Measurements from ENCODE around the gene MRPS12. TPM values are rescaled to one million over a fixed set of nuclear protein-coding genes. Genes with fewer than 3 reads are reported as not detected.

Gene MRPS12
- total and polyA plus RNA-seq, 9 of the 15 experiments (the other 6 are each of a cell fraction or from before 2014, with no cell fraction given), result 8.1 to 174 (median 52.0) TPM

- TF ChIP-seq ZBTB33 (CRISPR knock-in tag; IDR thresholded peaks at IDR 0.05) (0 out of 2 replicates have a peak, but pooled peaks have one; percentile 17), TAL1 (IDR thresholded peaks at IDR 0.05) (peak; percentile 79), FOXM1 (IDR thresholded peaks at IDR 0.05; ENCODE audit: low read depth) (peak; percentile 18; the same call in 1 of the 2 replicates), FOXM1 (CRISPR knock-in tag; IDR thresholded peaks at IDR 0.05; ENCODE audit: low read depth) (no peak), KDM5B (IDR thresholded peaks at IDR 0.05; ENCODE audit: insufficient replicate concordance, low read depth, low read length) (no peak), FOSL1 (tag; conservative IDR thresholded peaks at IDR 0.05) (no peak), HDAC1 (IDR thresholded peaks at IDR 0.05) (peak in 1 of 2 experiments; percentile 38; a peak in 1 of 4 replicates), ETS2 (tag; IDR thresholded peaks at IDR 0.05; ENCODE audit: borderline replicate concordance, poor library complexity, severe bottlenecking) (no peak), ZC3H11A (IDR thresholded peaks at IDR 0.05; ENCODE audit: low read depth, low read length) (no peak), EP300 (IDR thresholded peaks at IDR 0.05; ENCODE audit: low read length) (peak; percentile 22; the same call in 1 of the 2 replicates), THRA (IDR thresholded peaks at IDR 0.05) (no peak), CBFA2T3 (IDR thresholded peaks at IDR 0.05) (peak; percentile 88), HNRNPL (IDR thresholded peaks at IDR 0.05; ENCODE audit: low read depth, low read length) (no peak), BCOR (IDR thresholded peaks at IDR 0.05) (peak; percentile 10; the same call in 1 of the 2 replicates), MED1 (CRISPR knock-in tag; IDR thresholded peaks at IDR 0.05; ENCODE audit: borderline replicate concordance) (no peak), MEIS2 (IDR thresholded peaks at IDR 0.05; ENCODE audit: partially characterized antibody) (peak; percentile 25), RBM14 (IDR thresholded peaks at IDR 0.05; ENCODE audit: borderline replicate concordance, insufficient read depth, low read depth, low read length) (no peak), ZNF57 (CRISPR knock-in tag; IDR thresholded peaks at IDR 0.05) (no peak), NR2C2 (CRISPR knock-in tag; IDR thresholded peaks at IDR 0.05) (no peak), NR2C2 (tag; IDR thresholded peaks at IDR 0.05) (no peak), TCF3 (CRISPR knock-in tag; IDR thresholded peaks at IDR 0.05) (peak; percentile 91), TCF15 (CRISPR knock-in tag; IDR thresholded peaks at IDR 0.05) (no peak), KLF16 (IDR thresholded peaks at IDR 0.05) (peak; percentile 28; the same call in 1 of the 2 replicates), RB1 (IDR thresholded peaks at IDR 0.05; ENCODE audit: low read depth) (no peak)
Observed at GRCh38 chr19:38979812-38980211, 49.1 kb downstream of the MRPS12 start (continued).
